Spleen (tissue), 7 donors: Measurements from ENCODE around the gene SLC22A1.

Source experiments
- POLR2A ChIP-seq, 3 donors: fragments of 450-650 bp; IDR thresholded peaks; one replicate each; pipeline ENCODE4 v1.5.1; 2017; ENCODE audit warnings: antibody characterized with exemption in 3 of 3, mild to moderate bottlenecking in 1 of 3
- POLR2AphosphoS5 ChIP-seq, 3 donors: sonication (generic); formaldehyde crosslinking; IDR thresholded peaks; one replicate each; pipeline ENCODE4 v1.5.1; 2017; ENCODE audit warnings: antibody characterized with exemption in 3 of 3
- TF ChIP-seq, protein P1 (sequence below), 11 experiments: fragments of 200-600 bp in 7 of 11; fragments of 450-650 bp in 4 of 11; sonication (generic) in 4 of 11; IDR thresholded peaks in 8 of 11; conservative IDR thresholded peaks in 3 of 11; 1 replicate in 7 of 11; 2 replicates in 4 of 11; pipeline versions ENCODE4 v1.4.0 to v1.8.0; 2016 to 2021; ENCODE audit warnings: antibody characterized with exemption in 11 of 11, inconsistent platforms in 4 of 11, mild to moderate bottlenecking in 1 of 11
- donor health status: DM: no; HTN: no; CAD: no; lungs with moderate emphysema.
- donor health status: DM: no; HTN: no; CAD: no.
- donor health status: DM: no; HTN: no; CAD: no.

DNA sequence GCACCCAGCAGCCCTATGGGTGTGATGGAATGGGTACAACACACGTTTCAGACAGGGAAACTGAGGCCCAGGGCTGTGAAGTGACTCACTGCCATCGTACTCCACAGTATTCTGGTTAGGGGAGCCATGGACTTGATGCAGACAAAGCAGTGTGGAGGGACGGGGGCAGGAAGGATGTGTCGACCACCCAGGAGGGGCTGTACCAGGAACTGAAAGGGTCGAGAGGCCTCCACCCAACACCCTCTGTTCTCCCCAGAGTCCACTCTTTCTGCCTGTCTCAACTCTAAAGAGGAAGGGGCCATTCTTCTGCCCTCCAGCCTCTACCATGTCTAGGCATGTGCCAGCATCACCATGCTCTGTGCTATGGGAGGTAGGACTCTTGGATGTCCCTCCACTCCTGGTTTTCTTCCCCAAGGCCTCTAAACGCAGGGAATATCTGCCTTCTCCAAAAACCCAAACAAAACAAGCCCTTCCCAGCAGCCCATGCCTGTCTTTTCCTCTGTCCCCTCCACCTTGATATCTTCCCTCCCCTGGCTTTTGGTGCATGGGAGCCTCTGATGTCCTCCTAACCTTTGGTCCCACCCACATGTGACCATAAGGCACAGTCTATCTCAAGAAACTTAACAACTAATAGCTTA is 7.4 kb downstream of the SLC22A1 start:
- TF ChIP-seq, protein P1, sequence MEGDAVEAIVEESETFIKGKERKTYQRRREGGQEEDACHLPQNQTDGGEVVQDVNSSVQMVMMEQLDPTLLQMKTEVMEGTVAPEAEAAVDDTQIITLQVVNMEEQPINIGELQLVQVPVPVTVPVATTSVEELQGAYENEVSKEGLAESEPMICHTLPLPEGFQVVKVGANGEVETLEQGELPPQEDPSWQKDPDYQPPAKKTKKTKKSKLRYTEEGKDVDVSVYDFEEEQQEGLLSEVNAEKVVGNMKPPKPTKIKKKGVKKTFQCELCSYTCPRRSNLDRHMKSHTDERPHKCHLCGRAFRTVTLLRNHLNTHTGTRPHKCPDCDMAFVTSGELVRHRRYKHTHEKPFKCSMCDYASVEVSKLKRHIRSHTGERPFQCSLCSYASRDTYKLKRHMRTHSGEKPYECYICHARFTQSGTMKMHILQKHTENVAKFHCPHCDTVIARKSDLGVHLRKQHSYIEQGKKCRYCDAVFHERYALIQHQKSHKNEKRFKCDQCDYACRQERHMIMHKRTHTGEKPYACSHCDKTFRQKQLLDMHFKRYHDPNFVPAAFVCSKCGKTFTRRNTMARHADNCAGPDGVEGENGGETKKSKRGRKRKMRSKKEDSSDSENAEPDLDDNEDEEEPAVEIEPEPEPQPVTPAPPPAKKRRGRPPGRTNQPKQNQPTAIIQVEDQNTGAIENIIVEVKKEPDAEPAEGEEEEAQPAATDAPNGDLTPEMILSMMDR (IDR thresholded peaks at IDR 0.05 in 8 of 11, conservative IDR thresholded peaks at IDR 0.05 in 3 of 11): no peak
- TF ChIP-seq POLR2A (IDR thresholded peaks at IDR 0.05) (no peak), POLR2AphosphoS5 (IDR thresholded peaks at IDR 0.05) (no peak)
